GM12801 (cell line): ENCODE measurements around the gene MEGF11.

ENCODE experiments used
- CTCF ChIP-seq: IDR thresholded peaks from one replicate; pipeline ENCODE4 v1.5.1; 2011; ENCODE audit warnings: control low read depth; ENCODE audit not compliant: insufficient read length; ENCODE audit errors: extremely low read depth

MEGF11 gene

GRCh38 chr15:66144978-66145725 lies 108.4 kb downstream of the MEGF11 start:
- TF ChIP-seq CTCF = no peak

GRCh38 chr15:66142285-66142684 lies 111.3 kb downstream of the MEGF11 start:
- TF ChIP-seq CTCF = no peak

GRCh38 chr15:66139591-66140207 lies 113.9 kb downstream of the MEGF11 start:
- no peak for TF ChIP-seq CTCF

GRCh38 chr15:66138892-66139590 lies 114.5 kb downstream of the MEGF11 start:
- no peak for TF ChIP-seq CTCF

GRCh38 chr15:66138096-66138783 lies 115.3 kb downstream of the MEGF11 start:
- no peak for TF ChIP-seq CTCF

- TF ChIP-seq CTCF = no peak
These were observed 116.6 kb downstream of the MEGF11 start for GRCh38 chr15:66136948-66137347.

- no peak for TF ChIP-seq CTCF
These were observed 117.9 kb downstream of the MEGF11 start for GRCh38 chr15:66135664-66136063.
